Measurements from ENCODE around the gene FAM149A.

GRCh38 chr4:186150926-186151325 is 46.4 kb downstream of the FAM149A start:
- TF ChIP-seq, protein P1, sequence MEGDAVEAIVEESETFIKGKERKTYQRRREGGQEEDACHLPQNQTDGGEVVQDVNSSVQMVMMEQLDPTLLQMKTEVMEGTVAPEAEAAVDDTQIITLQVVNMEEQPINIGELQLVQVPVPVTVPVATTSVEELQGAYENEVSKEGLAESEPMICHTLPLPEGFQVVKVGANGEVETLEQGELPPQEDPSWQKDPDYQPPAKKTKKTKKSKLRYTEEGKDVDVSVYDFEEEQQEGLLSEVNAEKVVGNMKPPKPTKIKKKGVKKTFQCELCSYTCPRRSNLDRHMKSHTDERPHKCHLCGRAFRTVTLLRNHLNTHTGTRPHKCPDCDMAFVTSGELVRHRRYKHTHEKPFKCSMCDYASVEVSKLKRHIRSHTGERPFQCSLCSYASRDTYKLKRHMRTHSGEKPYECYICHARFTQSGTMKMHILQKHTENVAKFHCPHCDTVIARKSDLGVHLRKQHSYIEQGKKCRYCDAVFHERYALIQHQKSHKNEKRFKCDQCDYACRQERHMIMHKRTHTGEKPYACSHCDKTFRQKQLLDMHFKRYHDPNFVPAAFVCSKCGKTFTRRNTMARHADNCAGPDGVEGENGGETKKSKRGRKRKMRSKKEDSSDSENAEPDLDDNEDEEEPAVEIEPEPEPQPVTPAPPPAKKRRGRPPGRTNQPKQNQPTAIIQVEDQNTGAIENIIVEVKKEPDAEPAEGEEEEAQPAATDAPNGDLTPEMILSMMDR (conservative IDR thresholded peaks at IDR 0.05; ENCODE audit: low read depth in 2 of 2): no peak
- no peak for TF ChIP-seq POLR2AphosphoS5 (IDR thresholded peaks at IDR 0.05; ENCODE audit: low read depth)
